Tibial artery (tissue), 4 donors: Measurements from ENCODE around the gene CNR2.
"Not testable (repeated sequence)": the region's sequence is repeated elsewhere in the genome, so short reads cannot be mapped to it uniquely, and the experiment has no call there.

Experiments used
- DNase-seq, 2 donors: peaks; one replicate each; pipeline ENCODE4 v3.0.0-alpha.2; 2019
- H3K27ac ChIP-seq, 2 donors: fragments of 200-600 bp; sonication (generic) in 1 of 2; 1 replicate in 1 of 2; 2 replicates in 1 of 2; pipeline ENCODE4 v1.5.1; 2018 to 2019; ENCODE audit warnings: mild to moderate bottlenecking in 1 of 2
- H3K27me3 ChIP-seq, 2 donors: fragments of 200-600 bp; sonication (generic) in 1 of 2; one replicate each; pipeline versions ENCODE4 v1.5.1 to v1.6.0; 2016 to 2019
- H3K36me3 ChIP-seq, 3 donors: fragments of 200-600 bp; sonication (generic) in 2 of 3; one replicate each; pipeline ENCODE4 v1.5.1; 2016 to 2019; ENCODE audit warnings: mild to moderate bottlenecking in 2 of 3
- H3K4me1 ChIP-seq, 4 donors: fragments of 200-600 bp; sonication (generic) in 2 of 4; 1 replicate in 3 of 4; 2 replicates in 1 of 4; pipeline ENCODE4 v1.5.1; 2016 to 2019
- H3K4me3 ChIP-seq, 2 donors: fragments of 200-600 bp; sonication (generic) in 1 of 2; 1 replicate in 1 of 2; 2 replicates in 1 of 2; pipeline ENCODE4 v1.5.1; 2018 to 2019; ENCODE audit warnings: mild to moderate bottlenecking in 2 of 2
- H3K9me3 ChIP-seq, 3 donors: fragments of 200-600 bp; sonication (generic) in 1 of 3; one replicate each; pipeline ENCODE4 v1.5.1; 2016 to 2019
- intact Hi-C: fragments of 100-400 bp; cut with DNase I; formaldehyde crosslinking; loops from one replicate; pipeline ENCODE4 v1.15.0; 2023; ENCODE audit warnings: low total_unique reads
- TF ChIP-seq, protein P1 (sequence below), 2 experiments: fragments of 200-600 bp in 1 of 2; fragments of 450-650 bp in 1 of 2; IDR thresholded peaks; one replicate each; pipeline ENCODE4 v1.5.1; 2017 to 2019; ENCODE audit warnings: antibody characterized with exemption in 2 of 2, mild to moderate bottlenecking in 1 of 2, moderate library complexity in 1 of 2

The CNR2 gene

DNA sequence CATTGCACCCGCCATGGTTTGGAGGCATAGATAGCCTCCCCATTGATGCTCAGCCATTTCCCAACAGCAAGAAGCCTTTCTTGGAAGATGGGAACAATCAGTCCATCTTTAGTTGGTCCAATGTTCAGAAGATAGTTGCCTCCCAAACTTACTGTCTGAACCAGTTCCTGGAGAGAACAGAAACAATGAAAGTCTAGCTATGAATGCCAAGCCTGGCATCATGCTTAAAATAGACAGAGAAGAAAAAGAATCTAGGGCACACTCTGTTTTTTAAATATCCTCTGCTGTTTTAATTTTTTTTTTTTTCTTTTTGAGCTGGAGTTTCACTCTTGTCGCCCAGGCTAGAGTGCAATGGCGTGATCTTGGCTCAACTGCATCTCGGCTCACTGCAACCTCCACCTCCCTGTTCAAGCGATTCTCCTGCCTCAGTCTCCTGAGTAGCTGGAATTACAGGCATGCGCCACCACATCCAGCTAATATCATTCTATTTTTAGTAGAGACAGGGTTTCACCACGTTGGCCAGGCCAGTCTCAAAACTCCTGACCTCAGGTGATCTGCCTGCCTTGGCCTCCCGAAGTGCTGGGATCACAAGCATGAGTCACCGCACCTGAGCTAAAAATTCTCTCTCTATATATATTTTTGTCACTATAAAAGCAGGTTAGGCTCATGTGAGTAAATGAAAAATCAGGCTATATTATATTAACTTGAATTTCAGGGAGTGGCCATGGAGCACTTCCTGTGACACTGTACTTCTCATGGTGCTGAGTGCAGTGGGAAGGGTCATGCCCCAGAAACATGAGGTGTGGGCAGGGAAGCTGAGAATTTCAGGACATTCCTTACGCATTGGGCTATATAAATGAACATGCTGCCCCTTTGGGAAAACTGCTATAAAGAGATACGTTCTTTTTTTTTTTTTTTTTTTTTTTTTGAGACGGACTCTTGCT lies 64.2 kb downstream of the CNR2 start:
- H3K27ac ChIP-seq = no peak overlapping the region
- no peak for DNase-seq
- H3K4me3 ChIP-seq = no peak overlapping the region
- TF ChIP-seq, protein P1, sequence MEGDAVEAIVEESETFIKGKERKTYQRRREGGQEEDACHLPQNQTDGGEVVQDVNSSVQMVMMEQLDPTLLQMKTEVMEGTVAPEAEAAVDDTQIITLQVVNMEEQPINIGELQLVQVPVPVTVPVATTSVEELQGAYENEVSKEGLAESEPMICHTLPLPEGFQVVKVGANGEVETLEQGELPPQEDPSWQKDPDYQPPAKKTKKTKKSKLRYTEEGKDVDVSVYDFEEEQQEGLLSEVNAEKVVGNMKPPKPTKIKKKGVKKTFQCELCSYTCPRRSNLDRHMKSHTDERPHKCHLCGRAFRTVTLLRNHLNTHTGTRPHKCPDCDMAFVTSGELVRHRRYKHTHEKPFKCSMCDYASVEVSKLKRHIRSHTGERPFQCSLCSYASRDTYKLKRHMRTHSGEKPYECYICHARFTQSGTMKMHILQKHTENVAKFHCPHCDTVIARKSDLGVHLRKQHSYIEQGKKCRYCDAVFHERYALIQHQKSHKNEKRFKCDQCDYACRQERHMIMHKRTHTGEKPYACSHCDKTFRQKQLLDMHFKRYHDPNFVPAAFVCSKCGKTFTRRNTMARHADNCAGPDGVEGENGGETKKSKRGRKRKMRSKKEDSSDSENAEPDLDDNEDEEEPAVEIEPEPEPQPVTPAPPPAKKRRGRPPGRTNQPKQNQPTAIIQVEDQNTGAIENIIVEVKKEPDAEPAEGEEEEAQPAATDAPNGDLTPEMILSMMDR (IDR thresholded peaks at IDR 0.05) = no peak
- H3K36me3 ChIP-seq = peaks cover 29 to 62% (median 41%) of the 10 kb centered on the region in 3 donors
- intact Hi-C loops = no loop called here
- no peaks in the 10 kb centered on the region for H3K9me3 ChIP-seq
- H3K4me1 ChIP-seq = no peaks in the 10 kb centered on the region
- no peaks in the 10 kb centered on the region for H3K27me3 ChIP-seq

DNA sequence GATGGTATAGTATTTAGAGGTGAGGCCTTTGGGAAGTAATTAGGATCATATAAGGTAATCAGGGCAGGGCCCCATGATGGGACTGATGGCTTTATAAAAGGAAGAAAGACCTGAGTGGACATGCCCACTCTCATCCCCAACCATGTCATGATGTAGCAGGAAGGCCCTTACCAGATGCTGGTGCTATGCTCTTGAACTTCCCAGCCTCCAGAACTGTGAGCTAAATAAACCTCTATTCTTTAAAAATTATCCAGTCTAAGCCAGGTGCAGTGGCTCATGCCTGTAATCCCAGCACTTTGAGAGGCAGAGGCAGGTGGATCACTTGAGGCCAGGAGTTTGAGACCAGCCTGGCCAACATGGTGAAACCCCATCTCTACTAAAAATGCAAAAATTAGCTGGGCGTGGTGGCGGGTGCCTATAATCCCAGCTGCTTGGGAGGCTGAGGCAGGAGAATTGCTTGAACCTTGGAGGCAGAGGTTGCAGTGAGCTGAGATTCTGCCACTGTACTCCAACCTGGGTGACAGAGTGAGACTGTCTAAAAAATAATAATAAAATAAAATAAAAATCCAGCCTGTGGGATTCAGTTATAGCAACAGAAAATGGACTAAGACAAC lies 65.6 kb downstream of the CNR2 start:
- H3K4me1 ChIP-seq, H3K4me3 ChIP-seq, DNase-seq, H3K27ac ChIP-seq, intact Hi-C loops, H3K9me3 ChIP-seq, H3K27me3 ChIP-seq: not testable (repeated sequence)
- H3K36me3 ChIP-seq = peaks cover 29 to 59% (median 41%) of the 10 kb centered on the region in 3 donors

DNA sequence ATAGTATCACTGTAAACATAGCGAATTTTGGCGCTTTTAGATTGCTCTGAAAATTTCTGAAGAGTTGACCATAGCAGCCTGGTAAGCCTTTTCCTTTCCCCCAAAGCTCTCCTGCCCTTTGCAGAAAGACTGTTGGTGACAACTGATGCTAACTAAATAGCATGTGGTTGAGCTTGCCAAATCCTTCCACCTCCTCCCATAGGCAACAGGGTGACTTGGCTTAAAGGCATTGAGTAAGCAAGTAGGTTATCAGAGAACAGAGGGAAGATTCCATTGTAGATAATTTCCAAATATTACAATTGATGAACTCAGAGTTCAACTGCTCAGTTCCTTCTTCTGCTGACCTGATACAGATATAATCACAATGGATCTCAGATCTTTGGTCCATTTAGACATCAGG lies 68.0 kb downstream of the CNR2 start:
- intact Hi-C loops = no loop called here
- Histone ChIP-seq H3K4me1 (no peaks in the 10 kb centered on the region), H3K36me3 (peaks cover 22 to 49% (median 41%) of the 10 kb centered on the region in 3 donors), H3K27me3 (no peaks in the 10 kb centered on the region), H3K9me3 (no peaks in the 10 kb centered on the region), H3K27ac (no peak overlapping the region), H3K4me3 (no peak overlapping the region)
- TF ChIP-seq, protein P1 (IDR thresholded peaks at IDR 0.05) = no peak
- DNase-seq = no peak

DNA sequence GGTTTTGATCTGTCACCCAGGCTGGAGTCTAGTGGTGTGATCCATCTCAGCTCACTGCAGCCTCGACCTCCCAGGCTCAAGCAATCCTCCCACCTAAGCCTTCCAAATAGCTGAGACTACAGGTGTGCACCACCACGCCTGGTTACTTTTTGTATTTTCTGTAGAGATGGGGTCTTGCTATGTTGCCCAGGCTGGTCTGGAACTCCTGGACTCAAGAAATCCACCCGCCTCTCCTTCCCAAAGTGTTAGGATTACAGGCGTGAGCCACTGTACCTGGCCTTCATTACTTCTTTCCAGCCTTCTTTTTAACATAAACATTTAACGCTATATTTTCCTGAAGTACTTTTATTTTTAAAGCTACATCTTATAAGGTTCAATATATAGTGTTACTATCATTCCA lies 69.5 kb downstream of the CNR2 start:
- H3K36me3 ChIP-seq = peaks cover 22 to 42% (median 38%) of the 10 kb centered on the region in 3 donors
- no peak for DNase-seq
- H3K27ac ChIP-seq = no peak overlapping the region

DNA sequence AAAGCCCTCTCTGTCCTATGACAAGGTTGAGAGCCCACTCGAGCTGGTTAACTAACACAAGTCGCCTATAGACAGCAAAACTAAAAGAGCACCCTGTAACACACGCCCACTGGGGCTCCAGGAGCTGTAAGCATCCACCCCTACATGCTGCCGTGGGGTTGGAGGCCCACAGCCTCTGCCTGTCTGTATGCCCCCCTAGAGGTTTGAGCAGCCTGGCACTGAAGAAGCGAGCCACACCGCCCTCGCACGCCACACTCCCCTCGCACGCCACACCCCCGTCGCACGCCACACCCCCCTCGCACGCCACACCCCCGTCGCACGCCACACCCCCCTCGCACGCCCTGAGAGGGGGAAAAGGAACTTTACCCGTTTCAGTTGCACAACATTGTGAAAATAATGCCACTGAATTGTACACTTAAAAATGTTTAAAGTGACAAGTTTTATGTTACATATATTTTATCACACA lies 74.7 kb downstream of the CNR2 start:
- H3K27me3 ChIP-seq = no peaks in the 10 kb centered on the region
- H3K4me3 ChIP-seq = peak overlapping the region; percentile 32
- H3K36me3 ChIP-seq = no peaks in the 10 kb centered on the region
- intact Hi-C loops = no loop called here
- no peak overlapping the region for H3K27ac ChIP-seq
- peak; percentile 49 to 73 for DNase-seq
- peaks cover 0 to 13% (median 8%) of the 10 kb centered on the region in 4 donors for H3K4me1 ChIP-seq
- H3K9me3 ChIP-seq = no peaks in the 10 kb centered on the region
- TF ChIP-seq, protein P1 (IDR thresholded peaks at IDR 0.05) = no peak

More for the DNA sequence above, 69.5 kb downstream of the CNR2 start:
- Histone ChIP-seq H3K4me1 (peaks cover 0 to 4% (median under 1%) of the 10 kb centered on the region in 4 donors), H3K27me3 (no peaks in the 10 kb centered on the region), H3K9me3 (no peaks in the 10 kb centered on the region), H3K4me3 (no peak overlapping the region)
- TF ChIP-seq, protein P1 (IDR thresholded peaks at IDR 0.05) = no peak
- intact Hi-C loops = no loop called here

DNA sequence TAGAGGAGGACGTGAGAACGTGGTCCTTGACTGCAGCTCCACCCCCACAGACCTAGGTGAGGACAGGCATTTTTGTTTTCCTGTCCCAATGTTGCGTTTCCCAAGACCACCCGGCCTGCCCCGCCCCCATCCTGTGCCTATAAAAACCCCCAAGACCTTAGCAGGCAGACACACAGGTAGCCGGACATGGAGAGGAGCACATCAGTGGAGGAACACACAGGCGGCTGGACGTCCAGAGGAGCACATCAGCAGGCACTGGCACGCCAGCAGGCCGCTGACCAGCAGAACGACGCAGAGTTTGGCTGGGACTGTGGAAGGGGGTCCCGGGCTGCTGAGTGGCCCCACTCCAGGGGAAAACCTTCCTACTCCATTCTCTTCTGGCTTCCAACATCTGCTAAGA lies 75.3 kb downstream of the CNR2 start:
- intact Hi-C loops = no loop called here
- TF ChIP-seq, protein P1 (IDR thresholded peaks at IDR 0.05) = no peak
- H3K27me3 ChIP-seq = no peaks in the 10 kb centered on the region
- peaks cover 0 to 13% (median 8%) of the 10 kb centered on the region in 4 donors for H3K4me1 ChIP-seq
- DNase-seq = peak in 1 of 2 donors; percentile 65
- H3K9me3 ChIP-seq = no peaks in the 10 kb centered on the region
- H3K4me3 ChIP-seq = peak overlapping the region in 1 of 2 donors; percentile 32
- no peaks in the 10 kb centered on the region for H3K36me3 ChIP-seq
- no peak overlapping the region for H3K27ac ChIP-seq
